HG03457 (cell line): ENCODE data around the gene GEMIN7.

Experiments
- ATAC-seq: cut with Tn5 transposase; IDR thresholded peaks from one replicate; pipeline ENCODE4 v1.9.1; 2021; ENCODE audit warnings: moderate number of reproducible peaks; ENCODE audit not compliant: unreplicated experiment

Gene GEMIN7

GRCh38 chr19:45086480-45086879 is 7.4 kb downstream of the GEMIN7 start:
- no peak for ATAC-seq

GRCh38 chr19:45087531-45087930 is 8.5 kb downstream of the GEMIN7 start:
- ATAC-seq: no peak

GRCh38 chr19:45090034-45090433 is 11.0 kb downstream of the GEMIN7 start:
- ATAC-seq: no peak

GRCh38 chr19:45090606-45091005 is 11.5 kb downstream of the GEMIN7 start:
- ATAC-seq: no peak

GRCh38 chr19:45091031-45091923 is 12.2 kb downstream of the GEMIN7 start:
- peak; percentile 43 for ATAC-seq

GRCh38 chr19:45092747-45093678 is 14.0 kb downstream of the GEMIN7 start, which contains the start of gene PPP1R37:
Gene PPP1R37, plus strand, starts transcription at chr19:45093179. Its CDS starts 147 bp downstream, at chr19:45093326.
- ATAC-seq: no peak

GRCh38 chr19:45094137-45094536 is 15.1 kb downstream of the GEMIN7 start:
- no peak for ATAC-seq

GRCh38 chr19:45094707-45095106 is 15.6 kb downstream of the GEMIN7 start:
- ATAC-seq: no peak

GRCh38 chr19:45095496-45096413 is 16.7 kb downstream of the GEMIN7 start:
- no peak for ATAC-seq

- ATAC-seq: no peak
Measured at GRCh38 chr19:45096700-45097099, 17.6 kb downstream of the GEMIN7 start.

- ATAC-seq: no peak
Measured at GRCh38 chr19:45097450-45097775, 18.4 kb downstream of the GEMIN7 start.

- no peak for ATAC-seq
Measured at GRCh38 chr19:45097776-45098520, 18.9 kb downstream of the GEMIN7 start.

GRCh38 chr19:45098521-45099466 is 19.7 kb downstream of the GEMIN7 start:
- ATAC-seq: no peak

- ATAC-seq: no peak
Measured at GRCh38 chr19:45099467-45100191, 20.6 kb downstream of the GEMIN7 start.

GRCh38 chr19:45100201-45100600 is 21.1 kb downstream of the GEMIN7 start:
- ATAC-seq: no peak

GRCh38 chr19:45100846-45101252 is 21.8 kb downstream of the GEMIN7 start:
- no peak for ATAC-seq

- ATAC-seq: no peak
Measured at GRCh38 chr19:45101806-45102205, 22.7 kb downstream of the GEMIN7 start.

GRCh38 chr19:45102481-45102880 is 23.4 kb downstream of the GEMIN7 start:
- no peak for ATAC-seq
